NB4 (cell line): ENCODE results near the gene KCNQ1.

Source experiments
- DNase-seq: peaks from one replicate; pipeline ENCODE4 v3.0.0; 2010; ENCODE audit warnings: low read depth
- H3K4me3 ChIP-seq: one replicate; pipeline ENCODE4 v1.5.1; 2011; ENCODE audit warnings: mild to moderate bottlenecking, low read depth, low read length, moderate library complexity
- CTCF ChIP-seq: IDR thresholded peaks from one replicate; pipeline ENCODE4 v1.5.1; 2012; ENCODE audit warnings: low read depth, low read length
- MYC ChIP-seq: IDR thresholded peaks from 2 replicates; pipeline ENCODE4 v1.6.1; 2011; ENCODE audit warnings: low read depth, low read length
- POLR2A ChIP-seq: IDR thresholded peaks from 2 replicates; pipeline ENCODE4 v1.6.1; 2011; ENCODE audit warnings: mild to moderate bottlenecking; ENCODE audit not compliant: insufficient read length; ENCODE audit errors: extremely low read depth
- TF ChIP-seq, protein P1 (sequence below): IDR thresholded peaks from 2 replicates; pipeline ENCODE4 v1.6.1; 2011; ENCODE audit warnings: low read depth, low read length

The KCNQ1 gene

DNA sequence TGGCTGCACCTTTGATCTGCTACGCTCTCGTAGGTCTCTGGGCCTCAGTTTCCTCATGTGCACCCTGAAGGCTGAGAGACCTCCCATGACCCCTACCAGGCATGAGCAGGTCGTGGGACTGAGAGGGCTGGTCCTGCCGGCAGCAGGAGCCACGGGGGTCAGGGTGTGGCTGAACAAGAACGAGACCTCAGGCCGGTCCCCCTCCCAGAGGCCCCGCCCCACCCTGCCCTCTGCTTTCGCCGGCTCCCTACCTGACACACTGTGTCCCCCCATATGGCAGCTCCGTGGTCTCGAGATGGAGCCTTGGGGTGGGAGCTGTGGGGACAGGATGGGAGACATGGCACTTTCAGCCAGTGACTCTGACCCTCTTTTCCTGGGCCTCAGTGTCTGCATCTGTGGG, 400.2 kb downstream of the KCNQ1 start:
- H3K4me3 ChIP-seq = no peak overlapping the region
- no peak for DNase-seq

GRCh38 chr11:2846056-2846455, 401.2 kb downstream of the KCNQ1 start:
- DNase-seq = peak; percentile 37
- no peak for TF ChIP-seq MYC
- no peak overlapping the region for H3K4me3 ChIP-seq

More for the DNA sequence above, 400.2 kb downstream of the KCNQ1 start:
- TF ChIP-seq, protein P1, sequence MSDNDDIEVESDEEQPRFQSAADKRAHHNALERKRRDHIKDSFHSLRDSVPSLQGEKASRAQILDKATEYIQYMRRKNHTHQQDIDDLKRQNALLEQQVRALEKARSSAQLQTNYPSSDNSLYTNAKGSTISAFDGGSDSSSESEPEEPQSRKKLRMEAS = no peak
- no peak for TF ChIP-seq POLR2A

GRCh38 chr11:2846470-2846869, 401.7 kb downstream of the KCNQ1 start:
- no peak for DNase-seq
- TF ChIP-seq, protein P1 = no peak
- no peak for TF ChIP-seq POLR2A
- no peak for TF ChIP-seq CTCF
- no peak for TF ChIP-seq MYC
- H3K4me3 ChIP-seq = no peak overlapping the region

DNA sequence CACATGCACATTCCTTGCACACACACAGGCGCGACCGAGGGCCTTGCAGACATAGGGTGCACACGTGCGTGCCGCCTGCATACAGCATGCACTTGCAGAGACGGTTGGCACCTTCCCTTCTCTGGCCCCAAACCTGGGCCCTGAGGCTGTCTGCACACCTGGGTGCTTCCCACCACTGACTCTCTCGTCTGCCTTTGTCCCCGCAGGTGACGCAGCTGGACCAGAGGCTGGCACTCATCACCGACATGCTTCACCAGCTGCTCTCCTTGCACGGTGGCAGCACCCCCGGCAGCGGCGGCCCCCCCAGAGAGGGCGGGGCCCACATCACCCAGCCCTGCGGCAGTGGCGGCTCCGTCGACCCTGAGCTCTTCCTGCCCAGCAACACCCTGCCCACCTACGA, 402.8 kb downstream of the KCNQ1 start:
- TF ChIP-seq MYC (no peak), CTCF (no peak), POLR2A (no peak)
- TF ChIP-seq, protein P1 = no peak
- no peak overlapping the region for H3K4me3 ChIP-seq
- DNase-seq = no peak

DNA sequence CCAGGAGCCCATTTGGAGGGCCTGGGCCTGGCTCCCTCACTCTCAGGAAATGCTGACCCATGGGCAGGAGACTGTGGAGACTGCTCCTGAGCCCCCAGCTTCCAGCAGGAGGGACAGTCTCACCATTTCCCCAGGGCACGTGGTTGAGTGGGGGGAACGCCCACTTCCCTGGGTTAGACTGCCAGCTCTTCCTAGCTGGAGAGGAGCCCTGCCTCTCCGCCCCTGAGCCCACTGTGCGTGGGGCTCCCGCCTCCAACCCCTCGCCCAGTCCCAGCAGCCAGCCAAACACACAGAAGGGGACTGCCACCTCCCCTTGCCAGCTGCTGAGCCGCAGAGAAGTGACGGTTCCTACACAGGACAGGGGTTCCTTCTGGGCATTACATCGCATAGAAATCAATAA, 403.7 kb downstream of the KCNQ1 start:
- TF ChIP-seq, protein P1 = no peak
- no peak for TF ChIP-seq MYC
- no peak for TF ChIP-seq CTCF
- TF ChIP-seq POLR2A = no peak
- no peak overlapping the region for H3K4me3 ChIP-seq
- no peak for DNase-seq

- no peak for DNase-seq
- no peak for TF ChIP-seq CTCF
- TF ChIP-seq, protein P1 = no peak
- no peak for TF ChIP-seq MYC
- no peak for TF ChIP-seq POLR2A
- H3K4me3 ChIP-seq = no peak overlapping the region
Observed at GRCh38 chr11:2849994-2850770, 405.4 kb downstream of the KCNQ1 start.

GRCh38 chr11:2853401-2853800, 408.6 kb downstream of the KCNQ1 start:
- DNase-seq = no peak
- TF ChIP-seq CTCF (no peak), MYC (no peak), POLR2A (no peak)
- TF ChIP-seq, protein P1 = no peak
- no peak overlapping the region for H3K4me3 ChIP-seq
